Upper lobe of right lung (tissue), 1 donor: Measurements from ENCODE around the gene SMTNL2. TPM values are rescaled to one million over a fixed set of nuclear protein-coding genes. Genes with fewer than 3 reads are reported as not detected.
"Not testable (repeated sequence)": the region's sequence is repeated elsewhere in the genome, so short reads cannot be mapped to it uniquely, and the experiment has no call there.

Source experiments
- ATAC-seq: fragments of 200-7000 bp; cut with Tn5 transposase; one replicate; pipeline ENCODE4 v1.9.1; 2020; ENCODE audit warnings: mild to moderate bottlenecking, moderate library complexity
- DNase-seq: peaks from one replicate; pipeline ENCODE4 v3.0.0-alpha.2; 2020
- H3K27ac ChIP-seq: fragments of 200-600 bp; one replicate; pipeline ENCODE4 v1.8.0; 2022
- H3K27me3 ChIP-seq: fragments of 200-600 bp; one replicate; pipeline ENCODE4 v1.8.0; 2022; ENCODE audit warnings: mild to moderate bottlenecking
- H3K36me3 ChIP-seq: fragments of 200-600 bp; one replicate; pipeline ENCODE4 v1.8.0; 2022
- H3K4me1 ChIP-seq: fragments of 200-600 bp; one replicate; pipeline ENCODE4 v1.8.0; 2022
- H3K4me3 ChIP-seq: fragments of 200-600 bp; one replicate; pipeline ENCODE4 v1.8.0; 2022; ENCODE audit warnings: mild to moderate bottlenecking
- H3K9me3 ChIP-seq: fragments of 200-600 bp; one replicate; pipeline ENCODE4 v1.8.0; 2022
- CTCF ChIP-seq: fragments of 200-600 bp; IDR thresholded peaks from one replicate; pipeline ENCODE4 v1.8.0; 2022; ENCODE audit warnings: antibody characterized with exemption
- intact Hi-C: fragments of 100-400 bp; cut with DNase I; formaldehyde crosslinking; loops from one replicate; pipeline ENCODE4 v1.11.0; 2022
- total RNA-seq: library from RNA; stranded (reverse); fragmentation: NEBNext Ultra II Directional; extraction: Animal tissue kit (Norgen Biotek cat#: 25700); gene quantifications from one replicate; pipeline ENCODE4 v1.2.1, GENCODE V29; 2021
- donor health status: DM: no; HTN: yes; CAD: no; lungs with severe emphysema.

The SMTNL2 gene
- total RNA-seq, 1 donor from 2014 or later: 2.7 TPM

GRCh38 chr17:4652997-4653396 lies 68.7 kb downstream of the SMTNL2 start:
- H3K9me3 ChIP-seq: no peaks in the 10 kb centered on the region
- peaks cover 6% of the 10 kb centered on the region for H3K27me3 ChIP-seq
- peaks cover 11% of the 10 kb centered on the region for H3K4me1 ChIP-seq
- no peak overlapping the region for H3K27ac ChIP-seq
- DNase-seq (no peak), ATAC-seq (no peak)
- H3K36me3 ChIP-seq: no peaks in the 10 kb centered on the region
- intact Hi-C loops: no loop called here
- H3K4me3 ChIP-seq: no peak overlapping the region
- TF ChIP-seq CTCF: no peak

GRCh38 chr17:4655933-4656332 lies 71.6 kb downstream of the SMTNL2 start:
- H3K36me3 ChIP-seq, H3K9me3 ChIP-seq, DNase-seq, H3K27me3 ChIP-seq, H3K27ac ChIP-seq, ATAC-seq, H3K4me1 ChIP-seq, H3K4me3 ChIP-seq, intact Hi-C loops: not testable (repeated sequence)

GRCh38 chr17:4657678-4658077 lies 73.3 kb downstream of the SMTNL2 start:
- TF ChIP-seq CTCF: no peak
- H3K27me3 ChIP-seq: no peaks in the 10 kb centered on the region
- no peaks in the 10 kb centered on the region for H3K4me1 ChIP-seq
- DNase-seq (no peak), ATAC-seq (no peak)
- H3K9me3 ChIP-seq: no peaks in the 10 kb centered on the region
- intact Hi-C loops: no loop called here
- H3K36me3 ChIP-seq: no peaks in the 10 kb centered on the region
- no peak overlapping the region for H3K27ac ChIP-seq
- H3K4me3 ChIP-seq: no peak overlapping the region

Other genes with a start within 250 kb of the SMTNL2 start
- gene UBE2G1, start 217.9 kb upstream of the SMTNL2 start, total RNA-seq: 38.4 TPM
- 0.87 TPM for gene SPNS3, start 150.6 kb upstream of the SMTNL2 start, total RNA-seq
- gene SPNS2, start 85.6 kb upstream of the SMTNL2 start, total RNA-seq: 67.0 TPM
- gene MYBBP1A, start 29.1 kb upstream of the SMTNL2 start, total RNA-seq: 46.7 TPM
- 5.6 TPM for gene GGT6, start 24.0 kb upstream of the SMTNL2 start, total RNA-seq
- gene ALOX15, start 57.1 kb downstream of the SMTNL2 start, total RNA-seq: 1.7 TPM
- 39.0 TPM for gene PELP1, start 119.6 kb downstream of the SMTNL2 start, total RNA-seq
- gene ARRB2, start 126.1 kb downstream of the SMTNL2 start, total RNA-seq: 131 TPM
- gene MED11, start 146.9 kb downstream of the SMTNL2 start, total RNA-seq: 23.2 TPM
- gene ZMYND15, start 155.3 kb downstream of the SMTNL2 start, total RNA-seq: 9.6 TPM
- gene CXCL16, start 155.4 kb downstream of the SMTNL2 start, total RNA-seq: 169 TPM
- not detected for gene TM4SF5, start 187.4 kb downstream of the SMTNL2 start, total RNA-seq
- gene VMO1, start 201.8 kb downstream of the SMTNL2 start, total RNA-seq: 5.6 TPM
- not detected for gene GLTPD2, start 204.4 kb downstream of the SMTNL2 start, total RNA-seq
- gene PSMB6, start 211.6 kb downstream of the SMTNL2 start, total RNA-seq: 91.0 TPM
- 33.4 TPM for gene PLD2, start 222.6 kb downstream of the SMTNL2 start, total RNA-seq
- 121 TPM for gene MINK1, start 248.8 kb downstream of the SMTNL2 start, total RNA-seq